HG02571 (cell line): Measurements from ENCODE around the gene POTEE.
"Not testable (repeated sequence)": the region's sequence is repeated elsewhere in the genome, so short reads cannot be mapped to it uniquely, and the experiment has no call there.

Source experiments
- ATAC-seq: cut with Tn5 transposase; IDR thresholded peaks from one replicate; pipeline ENCODE4 v1.9.1; 2021; ENCODE audit warnings: mild to moderate bottlenecking, moderate library complexity; ENCODE audit not compliant: unreplicated experiment

Gene POTEE

GRCh38 chr2:131209030-131209772, at the start of gene POTEE:
TSS of gene POTEE (plus strand) at chr2:131209536. CDS start at chr2:131218403, 8,867 bp downstream.
- not testable (repeated sequence) for ATAC-seq

- not testable (repeated sequence) for ATAC-seq
Measured at GRCh38 chr2:131165562-131165961, 43.8 kb upstream of the POTEE start.

- ATAC-seq, result no peak
Measured at GRCh38 chr2:131168538-131168937, 40.8 kb upstream of the POTEE start.

GRCh38 chr2:131178050-131178449, 31.3 kb upstream of the POTEE start:
- ATAC-seq, result not testable (repeated sequence)

- ATAC-seq, result not testable (repeated sequence)
Measured at GRCh38 chr2:131178721-131179418, 30.5 kb upstream of the POTEE start.

GRCh38 chr2:131181451-131181850, 27.9 kb upstream of the POTEE start:
- not testable (repeated sequence) for ATAC-seq

GRCh38 chr2:131193421-131193820, 15.9 kb upstream of the POTEE start:
- ATAC-seq, result not testable (repeated sequence)

- not testable (repeated sequence) for ATAC-seq
Measured at GRCh38 chr2:131196186-131196585, 13.2 kb upstream of the POTEE start.

GRCh38 chr2:131201098-131201497, 8.2 kb upstream of the POTEE start:
- no peak for ATAC-seq

GRCh38 chr2:131207839-131208238, 1.5 kb upstream of the POTEE start:
- not testable (repeated sequence) for ATAC-seq

- ATAC-seq, result not testable (repeated sequence)
Measured at GRCh38 chr2:131209773-131210104, 403 bp downstream of the POTEE start.

- not testable (repeated sequence) for ATAC-seq
Measured at GRCh38 chr2:131210434-131211211, 1.3 kb downstream of the POTEE start.

GRCh38 chr2:131217238-131217986, 8.1 kb downstream of the POTEE start:
- ATAC-seq, result not testable (repeated sequence)

- not testable (repeated sequence) for ATAC-seq
Measured at GRCh38 chr2:131235543-131236449, 26.5 kb downstream of the POTEE start.
